ENCODE results near the gene PDX1. TPM values are rescaled to one million over a fixed set of nuclear protein-coding genes. Genes with fewer than 3 reads are reported as not detected.
A peak's percentile ranks its signal among the peaks of the same experiment; 100 is the strongest.

PDX1 gene
- total RNA-seq, 1 donor from 2014 or later, result not detected

- DNase-seq, result no peak
These were observed 3.2 kb downstream of the PDX1 start for GRCh38 chr13:27922883-27923612.

- DNase-seq, result peak; percentile 56
These were observed 4.2 kb downstream of the PDX1 start for GRCh38 chr13:27923794-27924528.

- no peak for DNase-seq
These were observed 4.8 kb downstream of the PDX1 start for GRCh38 chr13:27924529-27925141.

DNA sequence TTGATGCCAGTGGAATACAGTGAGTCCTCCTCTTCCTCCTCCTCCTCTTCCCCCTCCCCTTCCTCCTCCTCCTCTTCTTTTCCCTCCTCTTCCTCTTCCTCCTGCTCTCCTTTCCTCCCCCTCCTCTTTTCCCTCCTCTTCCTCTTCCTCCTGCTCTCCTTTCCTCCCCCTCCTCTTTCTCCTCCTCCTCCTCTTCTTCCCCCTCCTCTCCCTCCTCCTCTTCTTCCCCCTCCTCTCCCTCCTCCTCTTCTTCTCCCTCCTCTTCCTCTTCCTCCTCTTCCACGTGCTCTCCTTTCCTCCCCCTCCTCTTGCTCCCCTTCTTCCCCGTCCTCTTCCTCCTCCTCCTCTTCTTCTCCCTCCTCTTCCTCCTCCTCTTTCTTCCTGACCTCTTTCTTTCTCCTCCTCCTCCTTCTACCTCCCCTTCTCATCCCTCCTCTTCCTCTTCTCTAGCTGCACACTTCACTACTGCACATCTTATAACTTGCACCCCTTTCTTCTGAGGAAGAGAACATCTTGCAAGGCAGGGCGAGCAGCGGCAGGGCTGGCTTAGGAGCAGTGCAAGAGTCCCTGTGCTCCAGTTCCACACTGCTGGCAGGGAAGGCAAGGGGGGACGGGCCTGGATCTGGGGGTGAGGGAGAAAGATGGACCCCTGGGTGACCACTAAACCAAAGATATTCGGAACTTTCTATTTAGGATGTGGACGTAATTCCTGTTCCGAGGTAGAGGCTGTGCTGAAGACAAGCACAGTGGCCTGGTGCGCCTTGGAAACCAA is 5.6 kb downstream of the PDX1 start:
- no peak for DNase-seq

DNA sequence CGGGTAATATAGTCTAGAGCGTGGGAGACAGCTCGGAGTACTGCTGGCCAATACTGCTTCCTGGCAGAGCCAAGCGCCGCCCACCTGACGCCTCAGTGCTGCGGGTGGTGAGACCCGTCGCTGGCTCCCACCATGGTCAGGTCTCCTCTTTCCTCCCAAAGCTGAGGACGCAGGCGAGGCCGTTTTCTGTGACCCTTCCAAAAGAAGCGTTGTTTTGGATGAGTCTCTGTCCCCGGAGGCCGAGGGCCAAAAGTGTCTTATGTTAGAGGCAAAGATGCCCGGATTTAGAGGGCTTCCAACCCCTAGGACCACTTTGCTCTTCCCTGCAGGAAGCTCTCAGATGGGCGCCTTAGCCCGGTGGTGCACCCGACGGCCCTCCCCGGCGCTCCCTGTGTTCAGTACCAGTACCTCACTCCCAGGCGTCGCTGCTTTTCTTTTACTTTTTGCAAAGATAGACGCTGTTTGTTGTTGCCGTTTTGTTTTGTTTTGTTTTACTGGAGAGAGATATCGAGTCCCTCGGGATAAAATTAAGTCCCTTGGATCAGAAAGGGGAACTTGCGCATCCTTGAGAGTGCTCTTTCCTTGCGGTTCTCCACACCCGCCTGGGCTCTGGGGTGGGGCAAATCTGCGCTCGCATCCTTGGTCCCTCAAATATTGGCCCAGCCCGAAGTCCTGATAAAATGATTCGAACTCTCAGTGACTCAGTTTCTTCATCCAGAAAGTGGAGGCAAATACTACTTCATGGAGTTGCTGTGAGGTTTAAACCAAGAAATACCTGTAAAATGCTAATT is 7.0 kb downstream of the PDX1 start:
- no peak for DNase-seq

DNA sequence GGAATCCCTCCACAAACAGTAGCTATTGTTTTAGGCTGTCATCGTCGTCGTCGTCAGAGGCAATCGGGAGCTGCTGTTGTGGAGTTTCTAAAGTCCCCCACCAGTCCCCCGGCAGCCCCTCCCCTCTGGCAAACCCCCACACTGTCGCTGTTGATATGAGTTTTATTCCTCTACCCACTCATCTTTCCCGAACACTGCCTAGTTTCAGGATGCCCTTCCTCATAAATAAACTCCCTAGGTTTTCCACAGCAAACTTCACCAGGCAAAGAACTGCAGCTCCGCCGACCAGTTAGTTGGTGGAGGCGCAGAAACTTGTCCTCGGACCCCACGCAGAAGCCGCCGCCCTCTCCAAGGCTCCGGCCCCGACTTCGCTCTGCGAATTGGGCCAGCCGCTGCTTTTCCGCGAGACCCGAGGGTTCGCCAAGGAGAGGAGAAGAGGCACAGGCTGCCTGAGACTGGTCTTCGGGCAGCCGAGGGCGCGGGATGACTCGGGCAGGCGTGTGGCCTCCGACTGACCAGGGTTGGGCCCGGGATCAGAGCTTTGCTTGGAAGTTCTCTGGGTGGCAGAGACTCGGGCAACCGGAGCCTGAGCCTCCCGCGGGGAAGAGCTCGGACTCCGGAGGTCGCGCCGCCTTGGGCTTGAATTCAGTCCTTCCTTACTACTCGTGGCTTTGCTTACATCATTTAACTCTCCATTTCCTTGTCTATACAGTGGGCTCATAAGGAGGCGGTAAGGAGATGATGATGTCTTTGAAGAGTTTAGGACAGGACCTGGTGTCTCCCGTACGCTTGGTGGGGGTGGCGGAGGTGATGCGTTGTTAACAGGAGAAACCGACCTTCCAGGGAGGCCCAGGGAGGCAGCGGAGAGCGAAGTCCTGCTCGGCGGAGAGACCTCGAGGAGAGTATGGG is 7.9 kb downstream of the PDX1 start:
- DNase-seq, result no peak

DNA sequence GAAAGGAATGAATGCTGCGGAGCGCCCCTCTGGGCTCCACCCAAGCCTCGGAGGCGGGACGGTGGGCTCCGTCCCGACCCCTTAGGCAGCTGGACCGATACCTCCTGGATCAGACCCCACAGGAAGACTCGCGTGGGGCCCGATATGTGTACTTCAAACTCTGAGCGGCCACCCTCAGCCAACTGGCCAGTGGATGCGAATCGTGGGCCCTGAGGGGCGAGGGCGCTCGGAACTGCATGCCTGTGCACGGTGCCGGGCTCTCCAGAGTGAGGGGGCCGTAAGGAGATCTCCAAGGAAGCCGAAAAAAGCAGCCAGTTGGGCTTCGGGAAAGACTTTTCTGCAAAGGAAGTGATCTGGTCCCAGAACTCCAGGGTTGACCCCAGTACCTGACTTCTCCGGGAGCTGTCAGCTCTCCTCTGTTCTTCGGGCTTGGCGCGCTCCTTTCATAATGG is 8.6 kb downstream of the PDX1 start:
- no peak for DNase-seq

DNA sequence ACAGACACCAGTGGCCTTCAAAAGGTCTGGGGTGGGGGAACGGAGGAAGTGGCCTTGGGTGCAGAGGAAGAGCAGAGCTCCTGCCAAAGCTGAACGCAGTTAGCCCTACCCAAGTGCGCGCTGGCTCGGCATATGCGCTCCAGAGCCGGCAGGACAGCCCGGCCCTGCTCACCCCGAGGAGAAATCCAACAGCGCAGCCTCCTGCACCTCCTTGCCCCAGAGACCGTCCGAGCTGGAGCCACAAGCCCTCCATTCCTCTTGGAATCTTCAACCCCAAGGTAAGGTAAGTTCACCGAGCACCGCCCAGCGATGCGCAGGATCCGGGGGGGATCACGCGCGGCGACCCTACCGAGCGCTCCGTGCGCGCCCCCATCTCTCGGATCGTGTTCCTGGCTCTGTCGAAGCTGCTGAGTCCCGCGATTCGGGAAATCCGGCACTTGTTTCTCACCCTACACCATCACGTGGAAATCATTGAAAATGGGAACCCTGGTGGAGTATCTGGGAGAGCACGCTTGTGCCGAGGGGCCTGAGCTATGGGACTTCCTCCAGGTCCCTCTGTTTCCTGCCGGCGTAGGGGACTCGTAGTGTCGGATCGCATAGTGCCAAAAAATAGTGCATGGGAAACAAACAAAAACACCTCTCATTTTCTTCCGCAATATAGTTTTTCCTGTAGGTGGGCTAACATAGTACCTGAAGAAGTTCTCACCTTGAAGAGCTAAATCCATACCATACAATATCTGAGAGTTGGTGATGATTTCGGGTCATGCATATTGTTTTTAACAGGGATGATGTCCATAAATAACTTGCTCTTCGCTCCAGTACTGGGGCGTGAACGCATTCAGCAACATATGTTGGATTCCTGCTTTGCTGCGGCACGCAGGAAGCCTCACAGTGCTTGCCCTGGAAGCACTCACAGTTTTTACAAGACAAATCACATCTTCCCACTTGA is 9.3 kb downstream of the PDX1 start:
- DNase-seq, result no peak

DNA sequence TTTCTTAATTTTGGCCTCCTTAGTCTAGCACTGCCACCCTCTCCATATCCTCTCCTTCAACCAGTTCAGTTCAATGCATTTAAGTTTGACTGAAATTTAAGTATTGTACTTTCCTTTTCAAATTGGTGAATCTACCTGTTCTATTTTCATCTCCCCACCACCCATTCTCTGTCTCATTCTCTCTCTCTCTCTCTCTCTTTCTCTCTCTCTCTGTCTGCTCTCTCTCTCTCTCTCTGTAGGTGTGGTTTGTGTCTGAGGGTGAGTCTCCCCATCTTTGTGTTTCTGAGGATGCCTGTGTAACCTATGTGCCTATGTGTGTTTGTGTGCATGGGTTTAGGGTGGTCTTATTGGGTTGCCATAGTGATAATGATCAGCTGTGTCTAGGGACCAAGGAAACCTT is 10.1 kb downstream of the PDX1 start:
- no peak for DNase-seq

- DNase-seq, result no peak
These were observed 13.3 kb downstream of the PDX1 start for GRCh38 chr13:27933118-27933517.

- DNase-seq, result no peak
These were observed 14.0 kb downstream of the PDX1 start for GRCh38 chr13:27933580-27934328.

GRCh38 chr13:27942972-27943371 is 23.2 kb downstream of the PDX1 start:
- no peak for DNase-seq

DNA sequence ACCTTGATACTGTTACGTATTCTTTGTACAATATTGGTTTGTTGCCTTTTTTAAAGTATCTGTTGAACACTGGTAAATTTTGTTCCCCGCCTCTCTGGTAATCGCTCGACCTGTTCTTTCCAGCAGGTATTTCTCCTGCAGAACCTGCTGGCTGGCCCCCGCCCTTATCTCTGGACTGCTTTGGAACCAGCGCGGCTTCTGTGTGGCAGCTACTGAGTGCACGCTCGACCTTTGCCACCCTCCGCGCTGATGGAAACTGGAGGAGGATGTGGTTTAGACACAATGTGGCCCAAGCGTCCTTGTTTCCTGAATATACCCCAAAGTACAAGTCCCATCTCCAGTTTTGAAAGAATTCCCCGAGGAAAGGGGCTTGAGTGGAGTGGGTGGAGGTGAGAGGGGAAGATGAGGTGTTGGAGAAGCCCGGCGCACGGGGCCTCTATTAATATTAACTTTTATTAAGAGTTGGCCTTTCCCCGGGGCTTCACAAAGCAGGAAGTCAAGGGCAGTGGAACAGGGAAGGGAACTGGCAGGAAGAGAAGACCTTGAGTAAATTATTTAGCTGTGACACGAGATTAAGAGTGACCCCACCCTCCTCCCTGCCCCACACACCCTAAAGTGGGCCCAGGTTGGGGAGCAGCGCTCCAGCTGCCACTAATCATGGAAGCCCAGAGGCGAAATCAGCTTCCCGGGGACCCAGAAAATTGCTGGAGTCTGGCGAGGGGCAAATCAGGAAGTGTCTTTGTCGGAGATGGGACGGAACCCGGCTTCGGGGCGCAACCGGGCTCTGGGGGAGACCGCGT is 33.3 kb downstream of the PDX1 start:
- no peak for DNase-seq

GRCh38 chr13:27953676-27954405 is 34.0 kb downstream of the PDX1 start:
- DNase-seq, result peak; percentile 83

DNA sequence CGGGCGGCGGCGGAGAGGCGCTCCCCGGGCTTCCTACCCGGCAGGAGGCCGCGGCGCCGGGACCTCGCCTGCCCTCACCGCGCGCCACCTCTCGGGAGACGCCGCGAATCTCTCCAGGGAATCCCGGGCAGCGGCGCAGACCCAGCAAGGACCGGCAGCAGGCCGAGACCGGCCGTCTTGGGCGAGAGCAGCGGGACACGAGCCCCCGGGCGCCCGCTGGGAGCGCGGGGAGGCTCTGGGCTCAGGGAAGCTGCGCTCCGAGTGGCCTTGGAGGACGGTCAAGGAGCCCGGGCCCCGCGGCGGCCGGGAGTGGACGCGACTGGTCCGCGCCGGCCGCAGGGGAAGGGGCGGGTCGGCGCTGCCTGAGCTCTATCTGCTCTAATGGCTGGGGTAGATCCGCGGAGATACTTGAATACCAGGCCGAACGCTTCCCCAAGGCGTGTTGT is 34.6 kb downstream of the PDX1 start:
- no peak for DNase-seq

DNA sequence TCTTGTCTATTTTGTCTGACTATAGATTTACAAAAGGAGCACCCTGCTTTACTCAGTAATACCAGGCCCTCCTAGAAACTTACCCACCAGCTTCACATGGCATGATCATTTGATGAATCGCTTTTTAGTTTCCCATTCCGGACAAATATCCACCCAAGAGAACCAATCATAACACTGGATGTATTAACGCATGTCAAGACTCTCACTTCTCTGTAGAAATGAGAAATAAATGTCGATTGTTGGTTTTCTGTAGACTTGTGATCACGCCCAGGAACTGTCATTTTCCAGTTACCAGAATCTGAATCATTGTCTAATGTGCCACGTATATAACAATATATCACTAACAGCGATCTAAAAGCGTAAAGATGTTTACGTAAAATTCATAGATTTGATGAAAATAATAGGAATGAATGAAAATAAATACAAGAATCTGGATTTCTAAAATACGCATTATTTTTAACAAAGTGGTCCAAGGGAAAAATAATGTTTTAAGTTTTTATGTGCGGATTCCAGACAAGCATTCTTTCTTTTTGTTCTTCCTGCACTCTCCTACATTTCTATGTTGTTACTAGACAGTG is 35.3 kb downstream of the PDX1 start:
- DNase-seq, result no peak
